Glutamatergic neuron (in vitro differentiated cells): Measurements from ENCODE around the gene CEP290. TPM values are rescaled to one million over a fixed set of nuclear protein-coding genes. Genes with fewer than 3 reads are reported as not detected.

Source experiments
- DNase-seq: peaks from one replicate; pipeline ENCODE4 v3.0.0; 2022
- H3K27ac Mint-ChIP-seq: one replicate; pipeline ENCODE4 v1.8.0; 2020; ENCODE audit warnings: mild to moderate bottlenecking, mixed read lengths, inconsistent platforms; ENCODE audit not compliant: unreplicated experiment
- H3K27me3 Mint-ChIP-seq: one replicate; pipeline ENCODE4 v1.8.0; 2020; ENCODE audit warnings: mild to moderate bottlenecking, moderate library complexity, mixed read lengths, inconsistent platforms; ENCODE audit not compliant: unreplicated experiment
- H3K36me3 Mint-ChIP-seq: one replicate; pipeline ENCODE4 v1.8.0; 2020; ENCODE audit warnings: mild to moderate bottlenecking, mixed read lengths, inconsistent platforms; ENCODE audit not compliant: unreplicated experiment
- H3K4me1 Mint-ChIP-seq: one replicate; pipeline ENCODE4 v1.8.0; 2020; ENCODE audit warnings: mild to moderate bottlenecking, low read depth, mixed read lengths, inconsistent platforms; ENCODE audit not compliant: unreplicated experiment
- H3K4me3 Mint-ChIP-seq: one replicate; pipeline ENCODE4 v1.8.0; 2020; ENCODE audit warnings: mild to moderate bottlenecking, mixed read lengths, inconsistent platforms; ENCODE audit not compliant: unreplicated experiment
- H3K9me3 Mint-ChIP-seq: one replicate; pipeline ENCODE4 v1.8.0; 2020; ENCODE audit warnings: mild to moderate bottlenecking, moderate library complexity, mixed read lengths, inconsistent platforms; ENCODE audit not compliant: unreplicated experiment
- CTCF ChIP-seq: fragments of 200-600 bp; sonication (generic); IDR thresholded peaks from one replicate; pipeline ENCODE4 v1.5.0; 2021; ENCODE audit not compliant: partially characterized antibody, unreplicated experiment
- total RNA-seq: library from RNA; stranded (reverse); fragmentation: NEBNext Ultra II Directional; extraction: Animal tissue kit (Norgen Biotek cat#: 25700); gene quantifications from one replicate; pipeline ENCODE4 v1.2.1, GENCODE V29; 2021; ENCODE audit not compliant: unreplicated experiment

The CEP290 gene
- total RNA-seq, 1 donor from 2014 or later = 24.1 TPM

GRCh38 chr12:88127855-88128254 is 14.0 kb downstream of the CEP290 start:
- Mint-ChIP-seq H3K9me3 (no peaks in the 10 kb centered on the region), H3K4me1 (no peaks in the 10 kb centered on the region), H3K27ac (no peak overlapping the region), H3K36me3 (no peaks in the 10 kb centered on the region), H3K27me3 (no peaks in the 10 kb centered on the region), H3K4me3 (no peak overlapping the region)
- DNase-seq = no peak
- no peak for TF ChIP-seq CTCF

- Mint-ChIP-seq H3K27me3 (no peaks in the 10 kb centered on the region), H3K9me3 (no peaks in the 10 kb centered on the region), H3K36me3 (no peaks in the 10 kb centered on the region), H3K27ac (no peak overlapping the region), H3K4me3 (no peak overlapping the region), H3K4me1 (no peaks in the 10 kb centered on the region)
- no peak for DNase-seq
- no peak for TF ChIP-seq CTCF
These were observed 14.8 kb downstream of the CEP290 start for GRCh38 chr12:88127099-88127498.

GRCh38 chr12:88122666-88123065 is 19.2 kb downstream of the CEP290 start:
- no peaks in the 10 kb centered on the region for H3K27me3 Mint-ChIP-seq
- DNase-seq = no peak
- H3K27ac Mint-ChIP-seq = no peak overlapping the region
- no peaks in the 10 kb centered on the region for H3K4me1 Mint-ChIP-seq
- H3K36me3 Mint-ChIP-seq = no peaks in the 10 kb centered on the region
- H3K9me3 Mint-ChIP-seq = no peaks in the 10 kb centered on the region
- no peak overlapping the region for H3K4me3 Mint-ChIP-seq
- no peak for TF ChIP-seq CTCF

- Mint-ChIP-seq H3K4me3 (no peak overlapping the region), H3K9me3 (no peaks in the 10 kb centered on the region), H3K4me1 (no peaks in the 10 kb centered on the region), H3K36me3 (no peaks in the 10 kb centered on the region), H3K27ac (no peak overlapping the region), H3K27me3 (no peaks in the 10 kb centered on the region)
- no peak for DNase-seq
- TF ChIP-seq CTCF = no peak
These were observed 28.0 kb downstream of the CEP290 start for GRCh38 chr12:88113871-88114270.

- H3K27me3 Mint-ChIP-seq = no peaks in the 10 kb centered on the region
- H3K36me3 Mint-ChIP-seq = no peaks in the 10 kb centered on the region
- no peak overlapping the region for H3K4me3 Mint-ChIP-seq
- DNase-seq = no peak
- H3K9me3 Mint-ChIP-seq = peaks cover 2% of the 10 kb centered on the region
- H3K4me1 Mint-ChIP-seq = no peaks in the 10 kb centered on the region
- no peak overlapping the region for H3K27ac Mint-ChIP-seq
- TF ChIP-seq CTCF = no peak
These were observed 30.7 kb downstream of the CEP290 start for GRCh38 chr12:88111074-88111652.
